Activated naive CD4-positive, alpha-beta T cell treated with anti-CD3 and anti-CD28 coated beads, Interleukin-2, amount 50 U/mL, for 72 hours (primary cell): Measurements from ENCODE around the gene STOX2. TPM values are rescaled to one million over a fixed set of nuclear protein-coding genes. Genes with fewer than 3 reads are reported as not detected.

ENCODE experiments used
- ATAC-seq, 2 donors: fragments of 150-1000 bp; cut with Tn5 transposase; 2 replicates each; pipeline ENCODE4 v1.10.0; 2021; ENCODE audit warnings: mild to moderate bottlenecking in 2 of 2, moderate library complexity in 2 of 2
- DNase-seq, 2 donors: peaks; one replicate each; pipeline ENCODE4 v3.0.0; 2021 to 2022; ENCODE audit warnings: low spot score in 2 of 2
- H3K27ac Mint-ChIP-seq, 2 donors: one replicate each; pipeline ENCODE4 v1.8.0; 2022; ENCODE audit warnings: mild to moderate bottlenecking in 2 of 2, mixed read lengths in 2 of 2
- H3K36me3 Mint-ChIP-seq, 2 donors: one replicate each; pipeline ENCODE4 v1.8.0; 2022; ENCODE audit warnings: mixed read lengths in 2 of 2
- H3K9me3 Mint-ChIP-seq, 2 donors: one replicate each; pipeline ENCODE4 v1.8.0; 2022; ENCODE audit warnings: mixed read lengths in 2 of 2
- total RNA-seq, 2 donors: library from RNA; stranded (reverse); gene quantifications; one replicate each; pipeline ENCODE4 v1.2.3, GENCODE V29; 2022

STOX2 gene
- total RNA-seq, 2 donors from 2014 or later = not detected

- Mint-ChIP-seq H3K27ac (no peak overlapping the region), H3K9me3 (no peaks in the 10 kb centered on the region), H3K36me3 (no peaks in the 10 kb centered on the region)
- DNase-seq = no peak
- ATAC-seq = no peak
Measured at GRCh38 chr4:183959319-183960045, 54.4 kb downstream of the STOX2 start.

GRCh38 chr4:183960046-183960420, 54.9 kb downstream of the STOX2 start:
- H3K36me3 Mint-ChIP-seq = no peaks in the 10 kb centered on the region
- no peak for DNase-seq
- H3K27ac Mint-ChIP-seq = no peak overlapping the region
- ATAC-seq = no peak
- no peaks in the 10 kb centered on the region for H3K9me3 Mint-ChIP-seq

GRCh38 chr4:183960962-183961541, 55.9 kb downstream of the STOX2 start:
- DNase-seq (no peak), ATAC-seq (no peak)
- no peaks in the 10 kb centered on the region for H3K36me3 Mint-ChIP-seq
- H3K27ac Mint-ChIP-seq = no peak overlapping the region
- H3K9me3 Mint-ChIP-seq = no peaks in the 10 kb centered on the region

GRCh38 chr4:183961795-183962194, 56.7 kb downstream of the STOX2 start:
- Mint-ChIP-seq H3K27ac (no peak overlapping the region), H3K9me3 (no peaks in the 10 kb centered on the region), H3K36me3 (no peaks in the 10 kb centered on the region)
- DNase-seq (no peak), ATAC-seq (no peak)

GRCh38 chr4:183962419-183962818, 57.3 kb downstream of the STOX2 start:
- ATAC-seq (no peak), DNase-seq (no peak)
- H3K36me3 Mint-ChIP-seq = no peaks in the 10 kb centered on the region
- H3K9me3 Mint-ChIP-seq = no peaks in the 10 kb centered on the region
- no peak overlapping the region for H3K27ac Mint-ChIP-seq

GRCh38 chr4:183966371-183966770, 61.3 kb downstream of the STOX2 start:
- no peaks in the 10 kb centered on the region for H3K9me3 Mint-ChIP-seq
- ATAC-seq = no peak
- no peak overlapping the region for H3K27ac Mint-ChIP-seq
- DNase-seq = no peak
- no peaks in the 10 kb centered on the region for H3K36me3 Mint-ChIP-seq

GRCh38 chr4:183967266-183967665, 62.2 kb downstream of the STOX2 start:
- H3K27ac Mint-ChIP-seq = no peak overlapping the region
- ATAC-seq (no peak), DNase-seq (no peak)
- no peaks in the 10 kb centered on the region for H3K9me3 Mint-ChIP-seq
- no peaks in the 10 kb centered on the region for H3K36me3 Mint-ChIP-seq

- DNase-seq (no peak), ATAC-seq (no peak)
- no peak overlapping the region for H3K27ac Mint-ChIP-seq
- peaks cover 0 to 4% of the 10 kb centered on the region in 2 donors for H3K9me3 Mint-ChIP-seq
- H3K36me3 Mint-ChIP-seq = no peaks in the 10 kb centered on the region
Measured at GRCh38 chr4:183968502-183968901, 63.4 kb downstream of the STOX2 start.

GRCh38 chr4:183968931-183969330, 63.8 kb downstream of the STOX2 start:
- Mint-ChIP-seq H3K9me3 (peaks cover 3 to 4% of the 10 kb centered on the region in 2 donors), H3K36me3 (no peaks in the 10 kb centered on the region), H3K27ac (no peak overlapping the region)
- DNase-seq = no peak
- ATAC-seq = no peak

- DNase-seq (no peak), ATAC-seq (no peak)
- Mint-ChIP-seq H3K36me3 (no peaks in the 10 kb centered on the region), H3K9me3 (peaks cover 9% of the 10 kb centered on the region in 2 donors), H3K27ac (no peak overlapping the region)
Measured at GRCh38 chr4:183969596-183969995, 64.5 kb downstream of the STOX2 start.

- no peak for DNase-seq
- H3K27ac Mint-ChIP-seq = no peak overlapping the region
- H3K36me3 Mint-ChIP-seq = peaks cover 0 to 13% of the 10 kb centered on the region in 2 donors
- peaks cover 9 to 18% of the 10 kb centered on the region in 2 donors for H3K9me3 Mint-ChIP-seq
- no peak for ATAC-seq
Measured at GRCh38 chr4:183971929-183972490, 66.9 kb downstream of the STOX2 start.

GRCh38 chr4:183977707-183978106, 72.6 kb downstream of the STOX2 start:
- H3K36me3 Mint-ChIP-seq = peaks cover 0 to 13% of the 10 kb centered on the region in 2 donors
- DNase-seq = no peak
- no peak for ATAC-seq
- no peak overlapping the region for H3K27ac Mint-ChIP-seq
- H3K9me3 Mint-ChIP-seq = peaks cover 9 to 18% of the 10 kb centered on the region in 2 donors

- no peaks in the 10 kb centered on the region for H3K36me3 Mint-ChIP-seq
- ATAC-seq = no peak
- no peaks in the 10 kb centered on the region for H3K9me3 Mint-ChIP-seq
- H3K27ac Mint-ChIP-seq = no peak overlapping the region
- DNase-seq = no peak
Measured at GRCh38 chr4:183984566-183984965, 79.5 kb downstream of the STOX2 start.

GRCh38 chr4:183985786-183986185, 80.7 kb downstream of the STOX2 start:
- DNase-seq (no peak), ATAC-seq (no peak)
- H3K36me3 Mint-ChIP-seq = no peaks in the 10 kb centered on the region
- H3K27ac Mint-ChIP-seq = no peak overlapping the region
- no peaks in the 10 kb centered on the region for H3K9me3 Mint-ChIP-seq

GRCh38 chr4:183986291-183986970, 81.3 kb downstream of the STOX2 start:
- Mint-ChIP-seq H3K27ac (no peak overlapping the region), H3K9me3 (no peaks in the 10 kb centered on the region), H3K36me3 (no peaks in the 10 kb centered on the region)
- DNase-seq (no peak), ATAC-seq (no peak)

GRCh38 chr4:183986971-183987946, 82.2 kb downstream of the STOX2 start:
- ATAC-seq (peak in 1 of 2 donors; percentile 11), DNase-seq (no peak)
- Mint-ChIP-seq H3K27ac (no peak overlapping the region), H3K36me3 (no peaks in the 10 kb centered on the region), H3K9me3 (no peaks in the 10 kb centered on the region)
